ENCODE measurements around the gene CLCN1.

The CLCN1 gene

DNA sequence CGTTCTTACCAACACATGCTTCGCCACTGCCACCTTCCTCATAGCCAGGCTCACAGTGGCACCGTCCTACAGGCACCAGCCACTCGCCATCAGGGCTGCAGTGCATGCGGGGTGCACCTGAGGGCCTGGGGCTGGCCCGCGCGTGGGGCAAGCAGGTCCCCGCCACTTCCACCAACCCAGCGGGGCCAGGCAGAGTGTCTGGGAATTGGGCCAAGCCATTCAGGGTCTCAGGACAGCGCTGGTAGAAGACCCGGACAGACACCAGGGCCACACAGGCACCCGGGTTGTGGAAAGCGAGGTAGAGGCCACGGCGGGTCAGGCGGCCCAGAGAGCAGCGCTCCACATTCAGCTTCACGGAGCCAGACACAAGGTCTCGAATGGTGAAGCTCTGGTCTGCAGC, 83.7 kb downstream of the CLCN1 start:
- no peak for DNase-seq

DNA sequence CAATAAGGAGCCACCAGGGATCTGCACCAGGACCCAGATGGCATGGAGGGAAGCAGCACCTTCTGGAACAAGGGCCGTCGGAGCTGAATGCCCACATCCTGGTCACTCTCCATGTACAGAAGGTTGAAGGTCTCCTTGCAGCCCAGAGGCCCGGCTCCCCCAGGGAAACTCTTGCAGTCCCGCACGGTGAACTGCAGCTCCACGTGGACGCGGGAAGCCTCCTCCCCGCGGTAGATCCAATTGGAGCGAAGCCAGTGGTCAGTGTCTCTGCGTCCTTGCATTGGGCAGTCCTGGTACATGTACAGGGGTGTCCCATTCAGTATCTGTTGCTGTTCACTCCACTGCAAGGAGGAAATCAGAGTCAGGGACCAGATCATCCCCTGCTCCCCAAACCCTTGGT, 85.4 kb downstream of the CLCN1 start:
- no peak for DNase-seq
